Astrocyte of the cerebellum (primary cell): ENCODE data around the gene NENF.

Source experiments
- DNase-seq: peaks from one replicate; pipeline ENCODE4 v3.0.0-alpha.2; 2011; ENCODE audit warnings: low read depth
- H3K4me3 ChIP-seq: 2 replicates; pipeline ENCODE4 v1.5.1; 2011; ENCODE audit warnings: mild to moderate bottlenecking, low read depth, low read length, moderate library complexity
- CTCF ChIP-seq: IDR thresholded peaks from 2 replicates; pipeline ENCODE4 v1.5.1; 2012; ENCODE audit warnings: low read length, low read depth, moderate library complexity, mild to moderate bottlenecking; ENCODE audit errors: missing control alignments
- in situ Hi-C: cut with HindIII; loops from 2 replicates; pipeline ENCODE4 v1.10.0; 2017; ENCODE audit warnings: low sequenced_read_pairs

The NENF gene

GRCh38 chr1:212457740-212458338, 25.1 kb downstream of the NENF start:
- in situ Hi-C loops, result loop anchor here (5.0 kb wide), 1 partner anchor 96 kb away; no protein-coding TSS in a partner anchor
- no peak for DNase-seq
- TF ChIP-seq CTCF, result peak; percentile 50

GRCh38 chr1:212458817-212459216, 26.1 kb downstream of the NENF start:
- DNase-seq, result no peak
- no peak for TF ChIP-seq CTCF
- no peak overlapping the region for H3K4me3 ChIP-seq
- in situ Hi-C loops, result loop anchor here (5.0 kb wide), 1 partner anchor 97 kb away; no protein-coding TSS in a partner anchor

More at GRCh38 chr1:212457740-212458338, 25.1 kb downstream of the NENF start:
- no peak overlapping the region for H3K4me3 ChIP-seq

GRCh38 chr1:212459656-212460055, 26.9 kb downstream of the NENF start:
- no peak for TF ChIP-seq CTCF
- in situ Hi-C loops, result loop anchor here (5.0 kb wide), 2 partner anchors 97 to 382 kb away; no protein-coding TSS in a partner anchor
- H3K4me3 ChIP-seq, result no peak overlapping the region
- no peak for DNase-seq

GRCh38 chr1:212460376-212460775, 27.7 kb downstream of the NENF start:
- in situ Hi-C loops, result loop anchor here (5.0 kb wide), 1 partner anchor 383 kb away; no protein-coding TSS in a partner anchor
- no peak for DNase-seq
- no peak overlapping the region for H3K4me3 ChIP-seq
- TF ChIP-seq CTCF, result no peak

GRCh38 chr1:212461916-212462660, 29.4 kb downstream of the NENF start:
- H3K4me3 ChIP-seq, result no peak overlapping the region
- in situ Hi-C loops, result loop anchor here (5.0 kb wide), 1 partner anchor 385 kb away; no protein-coding TSS in a partner anchor
- no peak for DNase-seq
- no peak for TF ChIP-seq CTCF

GRCh38 chr1:212463565-212464285, 31.0 kb downstream of the NENF start:
- in situ Hi-C loops, result loop anchor here (5.0 kb wide), 1 partner anchor 386 kb away; no protein-coding TSS in a partner anchor
- no peak for TF ChIP-seq CTCF
- no peak overlapping the region for H3K4me3 ChIP-seq
- DNase-seq, result no peak
